GM12865 (cell line): ENCODE data around the gene P2RX2.

Experiments
- DNase-seq: peaks from one replicate; pipeline ENCODE4 v3.0.0; 2010; ENCODE audit warnings: low read depth
- H3K4me3 ChIP-seq: 2 replicates; pipeline ENCODE4 v1.5.1; 2011; ENCODE audit warnings: mild to moderate bottlenecking, low read depth, low read length, control low read depth
- CTCF ChIP-seq: IDR thresholded peaks from 2 replicates; pipeline ENCODE4 v1.5.1; 2011; ENCODE audit warnings: low read length, control low read depth, low read depth, inconsistent platforms; ENCODE audit not compliant: insufficient read depth; ENCODE audit errors: missing control alignments

Gene P2RX2

DNA sequence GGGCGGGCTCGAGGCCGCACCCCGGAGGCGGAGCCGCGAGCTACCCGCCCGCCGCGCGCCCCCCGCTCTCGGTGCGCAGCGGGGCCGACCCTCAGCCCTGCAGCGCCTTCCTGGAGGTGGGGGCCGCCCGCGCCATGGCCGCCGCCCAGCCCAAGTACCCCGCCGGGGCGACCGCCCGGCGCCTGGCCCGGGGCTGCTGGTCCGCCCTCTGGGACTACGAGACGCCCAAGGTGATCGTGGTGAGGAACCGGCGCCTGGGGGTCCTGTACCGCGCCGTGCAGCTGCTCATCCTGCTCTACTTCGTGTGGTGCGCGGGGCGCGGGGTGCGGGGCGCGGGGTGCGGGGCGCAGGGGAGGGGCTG lies at the start of gene P2RX2:
P2RX2 (plus strand) TSS at position 94 of the 361 bp plus-strand sequence; CDS start at position 135, 41 bp downstream.
- TF ChIP-seq CTCF, result no peak
- H3K4me3 ChIP-seq, result no peak within 1 kb of the TSS
- no peak for DNase-seq

DNA sequence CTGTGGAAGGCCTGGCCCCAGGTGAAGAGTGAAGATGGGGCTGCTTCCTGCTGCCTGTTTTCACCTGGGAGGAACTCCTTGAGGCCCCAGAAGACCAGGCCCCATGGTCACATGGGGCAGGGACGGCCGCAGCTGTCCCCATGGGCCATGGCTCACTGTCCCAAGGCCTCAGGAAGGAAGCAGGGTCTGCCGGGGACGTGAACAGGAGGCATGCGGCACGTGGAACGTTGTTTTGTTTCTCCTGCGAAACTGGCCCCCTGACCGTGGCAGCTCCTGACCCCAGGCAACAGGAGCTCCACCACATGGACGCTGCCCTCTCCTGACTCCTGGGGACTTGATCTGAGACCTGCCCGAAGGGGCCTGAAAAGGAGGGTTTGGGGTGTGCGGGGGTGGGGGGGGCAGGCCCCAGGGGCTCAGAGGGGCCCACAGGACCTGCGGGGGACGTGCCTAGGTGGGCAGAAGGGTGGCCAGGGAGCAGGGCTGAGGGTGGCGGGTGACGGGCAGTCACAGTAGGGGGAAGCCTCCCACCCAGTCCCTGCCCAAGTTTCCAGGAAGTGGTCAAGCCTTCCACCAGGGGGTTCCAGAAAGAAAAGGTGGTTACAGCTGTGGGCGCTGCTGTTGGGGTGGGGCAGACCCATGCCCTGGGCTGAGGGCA lies 49.6 kb upstream of the P2RX2 start:
- no peak for TF ChIP-seq CTCF
- H3K4me3 ChIP-seq, result no peak overlapping the region
- no peak for DNase-seq

GRCh38 chr12:132569856-132570480 lies 48.6 kb upstream of the P2RX2 start:
- no peak for DNase-seq
- no peak for TF ChIP-seq CTCF
- no peak overlapping the region for H3K4me3 ChIP-seq

DNA sequence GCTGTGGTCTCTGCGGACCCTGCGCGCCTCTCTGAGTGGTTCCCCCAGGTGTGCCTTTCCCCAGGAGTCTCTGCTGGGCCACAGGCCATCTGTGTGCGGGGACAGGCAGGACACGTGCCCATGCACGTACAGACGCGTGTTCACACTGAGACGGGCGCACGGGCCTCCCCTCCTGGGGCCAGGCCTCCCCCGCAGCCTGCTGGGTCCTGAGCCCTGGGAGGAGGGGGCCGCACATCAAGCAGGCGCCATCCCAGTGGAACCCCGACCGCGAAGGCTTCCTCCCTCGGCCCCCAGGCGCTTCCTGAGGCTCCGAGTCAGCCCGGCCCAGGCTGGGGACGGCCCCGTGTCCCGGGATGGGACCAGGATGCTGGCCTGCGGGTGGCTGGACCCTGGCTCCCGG lies 47.9 kb upstream of the P2RX2 start:
- DNase-seq, result no peak
- H3K4me3 ChIP-seq, result no peak overlapping the region
- TF ChIP-seq CTCF, result no peak

- H3K4me3 ChIP-seq, result no peak overlapping the region
- no peak for DNase-seq
- no peak for TF ChIP-seq CTCF
Observed at GRCh38 chr12:132571051-132571450, 47.5 kb upstream of the P2RX2 start.

GRCh38 chr12:132571598-132571997 lies 47.0 kb upstream of the P2RX2 start:
- DNase-seq, result no peak
- H3K4me3 ChIP-seq, result no peak overlapping the region
- no peak for TF ChIP-seq CTCF

- no peak for DNase-seq
- TF ChIP-seq CTCF, result no peak
- H3K4me3 ChIP-seq, result no peak overlapping the region
Observed at GRCh38 chr12:132572106-132572505, 46.5 kb upstream of the P2RX2 start.
